ENCODE measurements around the gene PHLDB3. TPM values are rescaled to one million over a fixed set of nuclear protein-coding genes. Genes with fewer than 3 reads are reported as not detected.

PHLDB3 gene
- total and polyA plus RNA-seq, 10 donors, result 8.0 to 23.0 (median 16.1) TPM

Other genes with a start within 250 kb of the PHLDB3 start
- not detected for gene PSG9, start 235.2 kb downstream of the PHLDB3 start, total RNA-seq
- gene PSG9, start 235.2 kb downstream of the PHLDB3 start, polyA plus RNA-seq, result not detected
- gene CD177, start 151.1 kb downstream of the PHLDB3 start, total RNA-seq, result 100 to 1,000 TPM in 4 of 7 donors, 10 to 100 TPM in 3; 27.3 to 354 (median 133) TPM
- 10 to 100 TPM in 1 of 3 donors, 1 to 10 TPM in 2; 2.3 to 13.1 (median 4.5) TPM for gene CD177, start 151.1 kb downstream of the PHLDB3 start, polyA plus RNA-seq
- not detected for gene TEX101, start 89.9 kb downstream of the PHLDB3 start, total RNA-seq
- not detected for gene TEX101, start 89.9 kb downstream of the PHLDB3 start, polyA plus RNA-seq
- gene LYPD3, start 39.1 kb downstream of the PHLDB3 start, total RNA-seq, result 1 to 10 TPM in 6 of 7 donors, under 1 TPM in 1; 0.57 to 2.8 (median 1.4) TPM
- gene LYPD3, start 39.1 kb downstream of the PHLDB3 start, polyA plus RNA-seq, result 1 to 10 TPM; 1.5 to 1.7 (median 1.6) TPM
- 10 to 100 TPM; 25.3 to 53.4 (median 34.6) TPM for gene ETHE1, start 22.5 kb upstream of the PHLDB3 start, total RNA-seq
- 10 to 100 TPM; 20.2 to 42.8 (median 35.3) TPM for gene ETHE1, start 22.5 kb upstream of the PHLDB3 start, polyA plus RNA-seq
- 1 to 10 TPM in 5 of 7 donors, not detected in 2; 1.0 to 4.3 (median 2.4) TPM for gene ZNF575, start 28.4 kb upstream of the PHLDB3 start, total RNA-seq
- 1 to 10 TPM in 1 of 3 donors, under 1 TPM in 2; 0.82 to 1.9 (median 0.87) TPM for gene ZNF575, start 28.4 kb upstream of the PHLDB3 start, polyA plus RNA-seq
- gene XRCC1, start 70.8 kb upstream of the PHLDB3 start, total RNA-seq, result 10 to 100 TPM; 23.6 to 32.0 (median 26.0) TPM
- 10 to 100 TPM; 16.0 to 19.0 (median 16.4) TPM for gene XRCC1, start 70.8 kb upstream of the PHLDB3 start, polyA plus RNA-seq
- 1 to 10 TPM; 2.0 to 8.7 (median 4.3) TPM for gene PINLYP, start 71.1 kb upstream of the PHLDB3 start, total RNA-seq
- gene PINLYP, start 71.1 kb upstream of the PHLDB3 start, polyA plus RNA-seq, result 10 to 100 TPM in 1 of 3 donors, 1 to 10 TPM in 2; 6.9 to 10.5 (median 9.6) TPM
- 10 to 100 TPM; 16.5 to 25.9 (median 20.9) TPM for gene IRGQ, start 91.4 kb upstream of the PHLDB3 start, total RNA-seq
- gene IRGQ, start 91.4 kb upstream of the PHLDB3 start, polyA plus RNA-seq, result 1 to 10 TPM; 3.1 to 3.9 (median 3.8) TPM
- 10 to 100 TPM in 5 of 7 donors, 1 to 10 TPM in 2; 8.1 to 12.9 (median 11.5) TPM for gene ZNF576, start 91.8 kb upstream of the PHLDB3 start, total RNA-seq
- 10 to 100 TPM in 1 of 3 donors, 1 to 10 TPM in 2; 6.9 to 14.7 (median 9.8) TPM for gene ZNF576, start 91.8 kb upstream of the PHLDB3 start, polyA plus RNA-seq
- gene SRRM5, start 107.3 kb upstream of the PHLDB3 start, total RNA-seq, result under 1 TPM; 0.32 to 0.94 (median 0.40) TPM
- under 1 TPM; 0.26 to 0.54 (median 0.52) TPM for gene SRRM5, start 107.3 kb upstream of the PHLDB3 start, polyA plus RNA-seq
- 10 to 100 TPM; 19.9 to 29.4 (median 26.2) TPM for gene ZNF428, start 114.9 kb upstream of the PHLDB3 start, total RNA-seq
- 10 to 100 TPM; 36.0 to 54.7 (median 51.9) TPM for gene ZNF428, start 114.9 kb upstream of the PHLDB3 start, polyA plus RNA-seq
- gene CADM4, start 135.1 kb upstream of the PHLDB3 start, total RNA-seq, result 1 to 10 TPM; 1.8 to 3.5 (median 2.0) TPM
- gene CADM4, start 135.1 kb upstream of the PHLDB3 start, polyA plus RNA-seq, result 1 to 10 TPM in 2 of 3 donors, under 1 TPM in 1; 0.89 to 4.7 (median 2.2) TPM
- 10 to 100 TPM; 20.3 to 86.4 (median 41.7) TPM for gene PLAUR, start 165.4 kb upstream of the PHLDB3 start, total RNA-seq
- 10 to 100 TPM in 1 of 3 donors, 1 to 10 TPM in 2; 7.3 to 12.0 (median 8.7) TPM for gene PLAUR, start 165.4 kb upstream of the PHLDB3 start, polyA plus RNA-seq
- gene IRGC, start 211.3 kb upstream of the PHLDB3 start, total RNA-seq, result not detected
- not detected for gene IRGC, start 211.3 kb upstream of the PHLDB3 start, polyA plus RNA-seq